SH-SY5Y (cell line): ENCODE data around the gene TUBB4B.

Experiments used
- GATA2 ChIP-seq: IDR thresholded peaks from 2 replicates; pipeline ENCODE4 v1.6.1; 2011; ENCODE audit warnings: mild to moderate bottlenecking, low read depth, low read length
- GATA3 ChIP-seq: IDR thresholded peaks from 2 replicates; pipeline ENCODE4 v1.6.1; 2011; ENCODE audit warnings: low read depth, mild to moderate bottlenecking, low read length, moderate library complexity

DNA sequence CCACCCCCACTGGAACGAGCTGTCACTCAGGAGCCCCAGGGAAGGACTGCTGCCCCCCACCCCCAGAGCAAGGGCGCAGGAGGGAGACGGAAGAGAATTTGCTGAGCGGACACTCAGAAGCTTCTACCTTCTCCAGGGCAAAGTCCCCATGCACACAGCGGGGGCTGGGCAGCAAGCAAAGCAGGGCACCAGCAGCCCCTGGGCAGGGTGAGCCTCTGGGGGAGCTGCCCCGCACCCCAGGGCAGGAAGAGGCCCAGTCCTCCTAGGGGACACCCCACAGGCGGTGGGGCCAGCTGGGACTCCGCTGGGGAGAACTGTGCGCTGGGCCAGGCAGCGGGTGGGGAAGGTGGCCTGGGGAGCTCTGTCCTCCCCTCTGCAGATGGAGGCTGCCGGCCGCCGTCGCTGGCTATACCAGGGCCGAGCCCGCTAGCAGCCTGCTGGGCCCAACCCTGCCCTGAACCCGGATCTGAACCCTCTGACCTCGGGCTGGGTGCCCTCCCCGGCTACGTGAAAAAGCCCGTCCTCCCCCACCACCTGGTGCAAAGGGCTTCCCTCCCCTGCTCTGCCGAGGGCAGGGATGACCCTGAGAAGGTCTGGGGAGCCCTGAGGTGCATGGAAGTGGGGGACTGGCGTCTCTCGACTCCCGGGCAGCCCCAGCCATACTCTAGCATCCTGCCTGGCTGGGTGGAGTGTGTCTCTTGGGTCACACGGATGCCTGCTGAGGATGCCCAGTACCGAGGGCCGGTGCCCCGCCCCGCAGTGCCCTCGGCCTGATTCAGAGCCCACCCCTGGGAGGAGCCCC is 11.0 kb upstream of the TUBB4B start:
- TF ChIP-seq GATA2 (no peak), GATA3 (no peak)
